Memory B cell (primary cell): ENCODE results near the gene RPEL1.
"Not testable (repeated sequence)": the region's sequence is repeated elsewhere in the genome, so short reads cannot be mapped to it uniquely, and the experiment has no call there.

ENCODE experiments used
- ATAC-seq: fragments of 150-1000 bp; cut with Tn5 transposase; 2 replicates; pipeline ENCODE4 v1.10.0; 2021; ENCODE audit warnings: low read depth, mild to moderate bottlenecking, moderate library complexity
- DNase-seq, 2 donors: peaks; one replicate each; pipeline ENCODE4 v3.0.0; 2022; ENCODE audit warnings: low spot score in 2 of 2
- H3K27ac Mint-ChIP-seq: one replicate; pipeline ENCODE4 v1.8.0; 2022; ENCODE audit warnings: mild to moderate bottlenecking, moderate library complexity, mixed read lengths
- H3K27me3 Mint-ChIP-seq: one replicate; pipeline ENCODE4 v1.8.0; 2022; ENCODE audit warnings: mixed read lengths
- H3K36me3 Mint-ChIP-seq: one replicate; pipeline ENCODE4 v1.8.0; 2022; ENCODE audit warnings: mild to moderate bottlenecking, mixed read lengths
- H3K4me1 Mint-ChIP-seq: one replicate; pipeline ENCODE4 v1.8.0; 2022; ENCODE audit warnings: mixed read lengths
- H3K4me3 Mint-ChIP-seq: one replicate; pipeline ENCODE4 v1.8.0; 2022; ENCODE audit warnings: mild to moderate bottlenecking, moderate library complexity, mixed read lengths
- H3K9me3 Mint-ChIP-seq: one replicate; pipeline ENCODE4 v1.8.0; 2022; ENCODE audit warnings: mixed read lengths

RPEL1 gene

GRCh38 chr10:103245587-103245986 is at the start of gene RPEL1:
TSS of gene RPEL1 (plus strand) at chr10:103245887. CDS start at chr10:103245997, 110 bp downstream.
- H3K4me1 Mint-ChIP-seq, H3K9me3 Mint-ChIP-seq, ATAC-seq, H3K27ac Mint-ChIP-seq, H3K36me3 Mint-ChIP-seq, DNase-seq, H3K4me3 Mint-ChIP-seq, H3K27me3 Mint-ChIP-seq: not testable (repeated sequence)

GRCh38 chr10:103196516-103196915 is 49.2 kb upstream of the RPEL1 start:
- no peak for ATAC-seq
- Mint-ChIP-seq H3K9me3 (no peaks in the 10 kb centered on the region), H3K4me3 (no peak overlapping the region), H3K27me3 (no peaks in the 10 kb centered on the region), H3K27ac (no peak overlapping the region), H3K4me1 (peaks cover 16% of the 10 kb centered on the region), H3K36me3 (no peaks in the 10 kb centered on the region)
- DNase-seq, result no peak

DNA sequence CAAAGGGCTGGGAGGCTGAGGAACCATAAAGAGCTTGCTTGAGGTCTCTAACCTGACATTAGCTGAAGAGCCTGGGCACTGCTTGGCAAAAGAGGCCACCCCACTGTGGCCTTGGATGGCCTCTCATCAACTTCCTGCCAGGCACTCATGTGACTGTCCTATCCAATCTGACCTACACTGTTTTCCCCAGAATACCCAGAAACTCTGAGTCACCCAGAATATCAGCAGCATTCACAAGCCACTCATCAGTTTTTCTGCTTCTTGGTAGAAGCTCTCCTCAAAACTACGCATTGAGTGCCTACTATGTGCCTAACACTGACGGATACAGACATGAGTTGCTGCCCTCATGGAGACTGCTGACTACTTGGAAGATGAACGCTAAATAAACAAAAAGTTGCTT is 48.5 kb upstream of the RPEL1 start:
- H3K4me1 Mint-ChIP-seq, result peaks cover 11% of the 10 kb centered on the region
- no peak overlapping the region for H3K4me3 Mint-ChIP-seq
- no peak overlapping the region for H3K27ac Mint-ChIP-seq
- no peak for ATAC-seq
- H3K27me3 Mint-ChIP-seq, result no peaks in the 10 kb centered on the region
- no peaks in the 10 kb centered on the region for H3K9me3 Mint-ChIP-seq
- H3K36me3 Mint-ChIP-seq, result no peaks in the 10 kb centered on the region
- DNase-seq, result no peak

DNA sequence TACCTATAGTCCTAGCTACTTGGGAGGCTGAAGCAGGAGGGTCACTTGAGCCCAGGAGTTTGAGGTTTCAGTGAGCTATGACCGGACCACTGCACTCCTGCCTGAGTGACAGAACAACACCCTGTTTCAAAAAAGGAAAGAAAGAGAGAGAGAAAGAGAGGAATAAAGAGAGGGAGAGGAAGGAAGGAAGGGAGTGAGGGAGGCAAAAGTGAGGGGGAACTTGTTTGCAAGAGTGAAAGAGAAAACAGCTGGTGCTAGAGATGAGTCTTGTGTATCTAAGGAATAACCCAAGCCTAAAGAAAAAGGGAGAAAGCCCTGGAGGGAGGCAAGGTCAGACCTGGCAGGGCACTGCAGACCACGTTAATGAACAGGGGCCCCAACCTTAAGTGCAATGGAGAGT is 47.8 kb upstream of the RPEL1 start:
- Mint-ChIP-seq H3K9me3 (no peaks in the 10 kb centered on the region), H3K27ac (no peak overlapping the region), H3K4me3 (no peak overlapping the region), H3K36me3 (no peaks in the 10 kb centered on the region), H3K4me1 (peaks cover 11% of the 10 kb centered on the region), H3K27me3 (no peaks in the 10 kb centered on the region)
- ATAC-seq (no peak), DNase-seq (no peak)

- Mint-ChIP-seq H3K27ac (no peak overlapping the region), H3K36me3 (no peaks in the 10 kb centered on the region), H3K4me3 (no peak overlapping the region), H3K27me3 (no peaks in the 10 kb centered on the region), H3K4me1 (peaks cover 7% of the 10 kb centered on the region), H3K9me3 (no peaks in the 10 kb centered on the region)
- DNase-seq, result no peak
- no peak for ATAC-seq
Measured at GRCh38 chr10:103198648-103199047, 47.0 kb upstream of the RPEL1 start.

- no peaks in the 10 kb centered on the region for H3K9me3 Mint-ChIP-seq
- DNase-seq (no peak), ATAC-seq (no peak)
- no peak overlapping the region for H3K4me3 Mint-ChIP-seq
- no peaks in the 10 kb centered on the region for H3K27me3 Mint-ChIP-seq
- no peak overlapping the region for H3K27ac Mint-ChIP-seq
- H3K36me3 Mint-ChIP-seq, result no peaks in the 10 kb centered on the region
- H3K4me1 Mint-ChIP-seq, result no peaks in the 10 kb centered on the region
Measured at GRCh38 chr10:103199488-103199887, 46.2 kb upstream of the RPEL1 start.

GRCh38 chr10:103202319-103202718 is 43.4 kb upstream of the RPEL1 start:
- peaks cover 9% of the 10 kb centered on the region for H3K9me3 Mint-ChIP-seq
- DNase-seq (no peak), ATAC-seq (no peak)
- H3K27ac Mint-ChIP-seq, result no peak overlapping the region
- no peak overlapping the region for H3K4me3 Mint-ChIP-seq
- peaks cover 8% of the 10 kb centered on the region for H3K36me3 Mint-ChIP-seq
- H3K27me3 Mint-ChIP-seq, result peaks cover 5% of the 10 kb centered on the region
- H3K4me1 Mint-ChIP-seq, result no peaks in the 10 kb centered on the region

GRCh38 chr10:103203466-103203865 is 42.2 kb upstream of the RPEL1 start:
- peaks cover 8% of the 10 kb centered on the region for H3K36me3 Mint-ChIP-seq
- no peak overlapping the region for H3K4me3 Mint-ChIP-seq
- no peak overlapping the region for H3K27ac Mint-ChIP-seq
- ATAC-seq (no peak), DNase-seq (no peak)
- H3K27me3 Mint-ChIP-seq, result peaks cover 5% of the 10 kb centered on the region
- peaks cover 9% of the 10 kb centered on the region for H3K9me3 Mint-ChIP-seq
- H3K4me1 Mint-ChIP-seq, result no peaks in the 10 kb centered on the region

DNA sequence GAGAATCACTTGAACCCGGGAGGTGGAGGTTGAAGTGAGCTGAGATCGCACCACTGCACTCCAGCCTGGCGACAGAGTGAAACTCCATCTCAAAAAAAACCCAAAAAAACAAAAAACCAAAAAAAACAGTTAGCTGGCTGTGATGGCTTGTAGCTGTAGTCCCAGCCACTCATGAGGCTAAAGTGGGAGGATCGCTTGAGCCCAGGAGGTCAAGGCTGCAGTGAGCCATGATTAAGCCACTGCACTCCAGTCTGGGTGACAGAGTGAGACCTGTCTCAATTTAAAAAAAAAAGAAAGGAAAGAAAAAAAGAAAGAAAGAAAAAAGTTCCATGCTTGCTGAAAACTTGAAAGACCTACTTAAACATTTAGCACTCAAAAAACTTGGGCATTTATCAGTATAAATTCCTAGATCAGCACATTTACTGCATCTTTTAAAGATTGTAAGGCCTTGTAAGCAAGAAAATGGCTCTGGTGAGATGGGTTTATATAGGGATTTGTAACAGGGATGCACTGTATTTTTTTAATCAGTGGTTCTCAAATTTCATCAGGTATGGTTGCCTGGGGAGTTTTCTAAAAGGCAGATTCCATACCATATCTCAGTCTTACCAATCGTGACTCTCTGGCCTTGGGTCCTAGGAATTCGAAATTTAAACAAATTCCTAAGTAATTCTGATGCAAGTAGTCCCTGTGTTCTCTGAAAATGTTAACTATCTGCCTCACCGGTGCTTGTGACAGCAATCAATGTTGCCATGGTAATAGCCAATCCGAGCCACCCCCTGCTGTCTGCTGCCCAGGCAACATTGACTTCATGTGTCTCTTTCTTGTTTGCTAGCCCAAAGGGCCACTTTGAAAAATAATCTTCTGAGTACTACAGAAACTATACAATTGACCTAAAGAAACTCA is 41.1 kb upstream of the RPEL1 start:
- H3K27me3 Mint-ChIP-seq, result peaks cover 5% of the 10 kb centered on the region
- no peak overlapping the region for H3K27ac Mint-ChIP-seq
- no peak for DNase-seq
- peaks cover 8% of the 10 kb centered on the region for H3K36me3 Mint-ChIP-seq
- peaks cover 9% of the 10 kb centered on the region for H3K9me3 Mint-ChIP-seq
- no peak overlapping the region for H3K4me3 Mint-ChIP-seq
- no peak for ATAC-seq
- no peaks in the 10 kb centered on the region for H3K4me1 Mint-ChIP-seq

- H3K27me3 Mint-ChIP-seq, H3K36me3 Mint-ChIP-seq, DNase-seq, H3K9me3 Mint-ChIP-seq, H3K4me1 Mint-ChIP-seq, H3K27ac Mint-ChIP-seq, ATAC-seq, H3K4me3 Mint-ChIP-seq: not testable (repeated sequence)
Measured at GRCh38 chr10:103205401-103205800, 40.3 kb upstream of the RPEL1 start.

DNA sequence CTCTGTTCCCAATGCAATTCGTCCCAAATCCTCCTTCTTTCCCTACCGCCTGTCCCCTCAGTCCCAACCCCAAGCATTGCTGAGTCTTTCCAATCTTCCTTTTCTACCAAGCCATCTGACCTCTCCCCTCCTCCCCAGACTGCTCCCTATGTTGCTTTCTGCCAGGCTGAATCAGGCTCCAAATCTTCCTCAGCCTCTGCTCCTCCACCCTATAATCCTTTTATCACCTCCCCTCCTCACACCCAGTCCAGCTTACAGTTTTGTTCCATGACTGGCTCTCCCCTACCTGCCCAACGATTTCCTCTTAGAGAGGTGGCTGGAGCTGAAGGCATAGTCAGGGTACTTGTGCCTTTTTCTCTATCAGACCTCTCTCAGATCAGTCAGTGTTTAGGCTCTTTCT is 39.0 kb upstream of the RPEL1 start:
- H3K36me3 Mint-ChIP-seq, H3K9me3 Mint-ChIP-seq, H3K27me3 Mint-ChIP-seq, H3K27ac Mint-ChIP-seq, DNase-seq, ATAC-seq, H3K4me3 Mint-ChIP-seq, H3K4me1 Mint-ChIP-seq: not testable (repeated sequence)

DNA sequence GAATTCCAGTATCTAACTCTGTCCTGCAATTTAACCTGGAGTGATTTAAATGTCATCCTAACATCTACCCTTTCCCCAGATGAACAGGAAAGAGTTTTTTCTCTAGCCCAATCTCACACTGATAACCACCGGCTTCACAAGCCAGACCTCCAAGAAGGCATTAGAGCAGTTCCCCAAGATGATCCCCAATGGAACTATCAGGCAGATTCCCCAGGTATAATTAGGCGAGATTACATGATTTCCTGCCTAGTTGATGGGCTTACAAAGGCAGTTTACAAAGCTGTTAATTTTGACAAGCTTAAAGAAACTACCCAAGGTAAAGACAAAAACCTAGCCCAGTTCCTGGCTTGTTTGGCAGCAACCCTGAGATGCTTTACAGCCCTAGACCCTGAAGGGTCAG is 38.5 kb upstream of the RPEL1 start:
- H3K4me1 Mint-ChIP-seq, result no peaks in the 10 kb centered on the region
- ATAC-seq (no peak), DNase-seq (no peak)
- H3K36me3 Mint-ChIP-seq, result peaks cover 10% of the 10 kb centered on the region
- H3K27ac Mint-ChIP-seq, result no peak overlapping the region
- H3K9me3 Mint-ChIP-seq, result peaks cover 12% of the 10 kb centered on the region
- no peak overlapping the region for H3K4me3 Mint-ChIP-seq
- peaks cover 7% of the 10 kb centered on the region for H3K27me3 Mint-ChIP-seq

GRCh38 chr10:103207643-103208042 is 38.0 kb upstream of the RPEL1 start:
- peaks cover 12% of the 10 kb centered on the region for H3K36me3 Mint-ChIP-seq
- H3K27ac Mint-ChIP-seq, H3K4me1 Mint-ChIP-seq, H3K4me3 Mint-ChIP-seq, H3K27me3 Mint-ChIP-seq, ATAC-seq, DNase-seq: not testable (repeated sequence)
- H3K9me3 Mint-ChIP-seq, result peaks cover 16% of the 10 kb centered on the region

DNA sequence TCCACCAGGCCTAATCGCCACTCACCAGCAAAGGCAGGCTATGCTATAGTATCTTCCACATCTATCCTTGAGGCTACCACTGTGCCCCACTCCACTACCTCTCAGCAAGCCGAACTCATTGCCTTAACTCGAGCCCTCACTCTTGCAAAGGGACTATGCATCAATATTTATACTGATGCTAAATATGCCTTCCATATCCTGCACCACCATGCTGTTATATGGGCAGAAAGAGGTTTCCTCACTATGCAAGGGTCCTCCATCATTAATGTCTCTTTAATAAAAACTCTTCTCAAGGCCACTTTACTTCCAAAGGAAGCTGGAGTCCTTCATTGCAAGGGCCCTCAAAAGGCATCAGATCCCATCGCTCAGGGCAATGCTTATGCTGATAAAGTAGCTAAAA is 35.4 kb upstream of the RPEL1 start:
- Mint-ChIP-seq H3K36me3 (peaks cover 15% of the 10 kb centered on the region), H3K27me3 (peaks cover 12% of the 10 kb centered on the region), H3K9me3 (peaks cover 19% of the 10 kb centered on the region)
- not testable (repeated sequence) for H3K4me1 Mint-ChIP-seq, H3K27ac Mint-ChIP-seq, ATAC-seq, H3K4me3 Mint-ChIP-seq, DNase-seq

- ATAC-seq (no peak), DNase-seq (no peak)
- Mint-ChIP-seq H3K4me1 (no peaks in the 10 kb centered on the region), H3K36me3 (peaks cover 7% of the 10 kb centered on the region), H3K27me3 (peaks cover 12% of the 10 kb centered on the region), H3K27ac (no peak overlapping the region), H3K4me3 (no peak overlapping the region), H3K9me3 (peaks cover 9% of the 10 kb centered on the region)
Measured at GRCh38 chr10:103215601-103216000, 30.1 kb upstream of the RPEL1 start.
